ENCODE results near the gene ZFR. TPM values are rescaled to one million over a fixed set of nuclear protein-coding genes. Genes with fewer than 3 reads are reported as not detected.

The ZFR gene
- polyA plus RNA-seq, 2 of the 4 experiments (the other 2 are of a cell fraction) = 65.6 to 107 TPM

DNA sequence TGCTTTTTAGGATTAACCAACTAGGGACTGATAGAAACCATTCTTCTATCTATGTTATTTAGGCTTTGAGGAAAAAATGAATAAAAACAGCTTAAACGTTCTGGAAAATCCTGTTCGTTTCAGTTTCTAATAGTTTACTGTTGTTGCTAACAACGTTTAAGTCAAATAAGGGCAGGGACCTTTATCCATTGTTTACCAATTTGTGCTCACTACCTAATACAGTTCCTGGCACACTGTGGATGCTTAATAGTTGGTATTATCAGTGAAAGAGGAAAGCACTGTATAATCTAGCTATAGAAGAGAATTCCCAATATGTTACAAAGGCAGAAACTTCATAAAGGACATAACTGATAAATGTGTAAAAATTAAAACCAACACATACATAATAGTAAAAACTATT, 52.5 kb downstream of the ZFR start:
- FAIRE-seq = no peak
- 79% methylated on average over 3 of the region's 3 CpGs for WGBS (ENCODE audit: missing lambda C conversion rate)

GRCh38 chr5:32390819-32391591, 53.5 kb downstream of the ZFR start:
- ATAC-seq = peak; percentile 90 to 98
- CTCF ChIA-PET = interaction anchor here (0.6 to 2.7 kb wide), 3 partner anchors 83 to 1034 kb away, joined by 3 to 7 read pairs (median 3); no protein-coding TSS in a partner anchor
- peak overlapping the region; percentile 56 to 71 for H3K27ac ChIP-seq
- POLR2A ChIA-PET = interaction anchor here (0.5 kb wide), 1 partner anchor 15 kb away, joined by 3 read pairs; no protein-coding TSS in a partner anchor
- H3K4me2 ChIP-seq = peak overlapping the region; percentile 40; the same call in 2 of the 3 replicates
- no peak overlapping the region for H3K4me3 ChIP-seq
- H3K4me1 ChIP-seq = peaks cover 27% of the 10 kb centered on the region
- TF ChIP-seq NFE2L2 (conservative IDR thresholded peaks at IDR 0.05; ENCODE audit: low read length) (no peak), CEBPB (IDR thresholded peaks at IDR 0.05) (peak; percentile 96), HES2 (IDR thresholded peaks at IDR 0.05) (peak; percentile 69; the same call in 1 of the 2 replicates), FOSL2 (IDR thresholded peaks at IDR 0.05) (peak; percentile 71), FOSL2 (CRISPR knock-in tag; IDR thresholded peaks at IDR 0.05) (peak; percentile 72), MAFK (IDR thresholded peaks at IDR 0.05; ENCODE audit: partially characterized antibody) (peak; percentile 41), MYC (IDR thresholded peaks at IDR 0.05; ENCODE audit: borderline replicate concordance, low read length) (no peak)
- TF ChIP-seq, protein P1, sequence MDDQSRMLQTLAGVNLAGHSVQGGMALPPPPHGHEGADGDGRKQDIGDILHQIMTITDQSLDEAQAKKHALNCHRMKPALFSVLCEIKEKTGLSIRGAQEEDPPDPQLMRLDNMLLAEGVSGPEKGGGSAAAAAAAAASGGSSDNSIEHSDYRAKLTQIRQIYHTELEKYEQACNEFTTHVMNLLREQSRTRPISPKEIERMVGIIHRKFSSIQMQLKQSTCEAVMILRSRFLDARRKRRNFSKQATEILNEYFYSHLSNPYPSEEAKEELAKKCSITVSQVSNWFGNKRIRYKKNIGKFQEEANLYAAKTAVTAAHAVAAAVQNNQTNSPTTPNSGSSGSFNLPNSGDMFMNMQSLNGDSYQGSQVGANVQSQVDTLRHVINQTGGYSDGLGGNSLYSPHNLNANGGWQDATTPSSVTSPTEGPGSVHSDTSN (IDR thresholded peaks at IDR 0.05) = no peak
- DNase-seq (ENCODE audit: low read depth in 1 of 2, low spot score in 1 of 2) = peak in 1 of 2 experiments; percentile 56
- FAIRE-seq = no peak
- 76% methylated on average over 10 of the region's 10 CpGs for WGBS (ENCODE audit: missing lambda C conversion rate)
- H3K9me3 ChIP-seq = no peaks in the 10 kb centered on the region

More for the DNA sequence above, 52.5 kb downstream of the ZFR start:
- Histone ChIP-seq H3K4me3 (no peak overlapping the region), H3K4me2 (no peak overlapping the region), H3K27ac (peak overlapping the region in 1 of 2 experiments; percentile 71; a peak in 3 of 6 replicates), H3K9me3 (no peaks in the 10 kb centered on the region), H3K4me1 (peaks cover 27% of the 10 kb centered on the region)
- DNase-seq (ENCODE audit: low read depth in 1 of 2, low spot score in 1 of 2) (no peak), ATAC-seq (no peak)
- CTCF ChIA-PET = interaction anchor here (1.2 to 2.7 kb wide), 2 partner anchors 143 to 198 kb away, joined by 3 to 7 read pairs; no protein-coding TSS in a partner anchor
- POLR2A ChIA-PET = no interaction called here
- TF ChIP-seq CBX2 (IDR thresholded peaks at IDR 0.05; ENCODE audit: borderline replicate concordance, low read depth) (no peak), ZC3H11A (IDR thresholded peaks at IDR 0.05) (no peak)

DNA sequence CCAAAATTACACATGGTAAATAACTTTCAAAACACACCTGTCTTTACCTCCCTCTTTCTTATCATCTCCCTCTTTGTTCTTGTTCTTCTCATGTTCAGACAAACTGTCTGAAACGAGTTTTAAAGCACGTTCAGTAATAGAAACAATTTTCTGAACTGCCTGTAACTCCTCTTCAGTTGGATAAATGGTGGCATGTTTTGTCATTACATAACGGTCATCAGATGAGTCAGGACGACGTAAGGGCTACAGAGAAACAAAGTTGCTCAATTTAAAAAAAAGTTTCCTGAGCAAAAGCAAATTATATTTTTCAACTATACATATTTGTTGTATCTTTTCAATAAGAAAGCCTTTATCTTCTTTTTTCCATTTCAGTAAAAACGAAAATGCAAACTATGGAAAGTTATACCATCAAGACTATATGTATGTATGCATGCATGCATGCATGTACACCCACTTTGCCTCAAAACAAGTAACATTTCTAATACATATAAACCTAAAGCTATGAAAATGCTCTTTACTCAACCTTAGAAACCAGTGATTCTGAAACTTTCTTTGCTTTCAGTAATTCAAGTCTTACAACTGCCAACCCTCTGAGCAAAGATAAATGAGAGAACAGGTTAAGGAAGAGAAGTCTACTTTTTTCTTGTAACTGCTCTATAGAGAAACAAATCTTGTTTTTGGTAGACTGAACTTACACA, 56.0 kb downstream of the ZFR start:
- TF ChIP-seq CEBPB (IDR thresholded peaks at IDR 0.05) (peak in 1 of 2 experiments; percentile 31; a peak in 1 of 4 replicates), MYC (IDR thresholded peaks at IDR 0.05; ENCODE audit: borderline replicate concordance, low read length) (no peak)
- ATAC-seq (no peak), DNase-seq (ENCODE audit: low read depth in 1 of 2, low spot score in 1 of 2) (no peak), FAIRE-seq (no peak)
- no peak overlapping the region for H3K4me2 ChIP-seq
- H3K4me1 ChIP-seq = peaks cover 33% of the 10 kb centered on the region
- WGBS (ENCODE audit: missing lambda C conversion rate) = 59% methylated on average over 6 of the region's 6 CpGs
- no peak overlapping the region for H3K4me3 ChIP-seq
- H3K27ac ChIP-seq = no peak overlapping the region
- no peaks in the 10 kb centered on the region for H3K9me3 ChIP-seq
- CTCF ChIA-PET = interaction anchor here (0.6 to 1.3 kb wide), 3 partner anchors 10 to 156 kb away, joined by 3 to 6 read pairs (median 3); no protein-coding TSS in a partner anchor
- POLR2A ChIA-PET = no interaction called here

DNA sequence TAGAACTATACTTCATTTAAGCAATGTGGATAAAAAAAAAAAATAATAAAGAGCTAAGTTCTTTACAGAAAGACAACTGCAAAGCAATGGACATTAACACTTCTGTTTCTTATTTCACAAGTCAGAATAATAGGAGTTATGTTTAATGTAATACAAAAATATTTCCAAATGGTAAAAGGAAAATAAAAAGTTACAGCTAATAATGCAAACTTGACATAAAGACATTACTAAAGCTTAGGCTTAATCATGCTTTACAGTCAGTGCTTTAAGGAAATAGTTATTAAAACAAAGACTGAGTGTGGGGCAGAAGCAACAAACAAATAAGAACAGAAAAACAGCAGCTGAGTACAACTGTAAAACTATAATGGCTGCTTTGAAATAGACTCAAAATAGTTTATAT, 56.7 kb downstream of the ZFR start:
- CTCF ChIA-PET = interaction anchor here (1.3 kb wide), 1 partner anchor 11 kb away, joined by 6 read pairs; no protein-coding TSS in a partner anchor
- Histone ChIP-seq H3K4me2 (no peak overlapping the region), H3K4me1 (peaks cover 33% of the 10 kb centered on the region), H3K9me3 (no peaks in the 10 kb centered on the region), H3K27ac (no peak overlapping the region), H3K4me3 (no peak overlapping the region)
- DNase-seq (ENCODE audit: low read depth in 1 of 2, low spot score in 1 of 2) (no peak), FAIRE-seq (no peak), ATAC-seq (no peak)
- no peak for TF ChIP-seq RNF2 (IDR thresholded peaks at IDR 0.05; ENCODE audit: borderline replicate concordance, low read depth)
- TF ChIP-seq SMC3 (IDR thresholded peaks at IDR 0.05) = no peak
- TF ChIP-seq MAFK (IDR thresholded peaks at IDR 0.05; ENCODE audit: partially characterized antibody) = peak; percentile 17
- POLR2A ChIA-PET = no interaction called here

Data from A549 (cell line).